Upper lobe of left lung (tissue), 6 donors: ENCODE data around the gene PNPLA7. TPM values are rescaled to one million over a fixed set of nuclear protein-coding genes. Genes with fewer than 3 reads are reported as not detected.

Experiments used
- ATAC-seq, 2 donors: fragments of 200-7000 bp; cut with Tn5 transposase; one replicate each; pipeline ENCODE4 v1.9.1; 2022; ENCODE audit warnings: mild to moderate bottlenecking in 2 of 2, moderate library complexity in 2 of 2; ENCODE audit not compliant: low FRiP score in 2 of 2
- DNase-seq, 2 donors: peaks; one replicate each; pipeline ENCODE4 v3.0.0-alpha.2; 2019 to 2020
- H3K27ac ChIP-seq, 4 donors: fragments of 200-600 bp; sonication (generic); one replicate each; pipeline ENCODE4 v1.5.1; 2016 to 2019
- H3K27me3 ChIP-seq, 4 donors: fragments of 200-600 bp; sonication (generic); one replicate each; pipeline ENCODE4 v1.5.1; 2017 to 2019
- H3K36me3 ChIP-seq, 4 donors: fragments of 200-600 bp; sonication (generic); one replicate each; pipeline ENCODE4 v1.5.1; 2016 to 2019
- H3K4me1 ChIP-seq, 4 donors: fragments of 200-600 bp; sonication (generic); one replicate each; pipeline ENCODE4 v1.5.1; 2018 to 2019
- H3K4me3 ChIP-seq, 4 donors: fragments of 200-600 bp; sonication (generic); one replicate each; pipeline ENCODE4 v1.5.1; 2017 to 2019; ENCODE audit warnings: mild to moderate bottlenecking in 2 of 4, moderate library complexity in 1 of 4
- H3K9me3 ChIP-seq, 4 donors: fragments of 200-600 bp; sonication (generic); one replicate each; pipeline ENCODE4 v1.5.1; 2018 to 2019
- EP300 ChIP-seq, 4 donors: sonication (generic); formaldehyde crosslinking; IDR thresholded peaks; one replicate each; pipeline ENCODE4 v1.5.1; 2017; ENCODE audit warnings: antibody characterized with exemption in 4 of 4, control low read depth in 2 of 4
- POLR2A ChIP-seq, 4 donors: fragments of 450-650 bp; IDR thresholded peaks; one replicate each; pipeline ENCODE4 v1.5.1; 2016 to 2017; ENCODE audit warnings: antibody characterized with exemption in 4 of 4, mild to moderate bottlenecking in 2 of 4
- POLR2AphosphoS5 ChIP-seq, 2 donors: sonication (generic); formaldehyde crosslinking; IDR thresholded peaks; one replicate each; pipeline ENCODE4 v1.5.1; 2017; ENCODE audit warnings: antibody characterized with exemption in 2 of 2
- WGBS, 2 donors: methylation state at CpG; one replicate each; pipeline ENCODE4 v1.1.5; 2017 to 2018; 5-methylcytosine and 5-hydroxymethylcytosine counted together
- total RNA-seq, 6 donors: library from RNA; depleted of rRNA in 4 of 6; stranded (reverse); fragments of >200 nt in 4 of 6; gene quantifications; one replicate each; pipeline versions ENCODE4 v1.1.0 to v1.2.1, GENCODE V29; 2016 to 2021
- TF ChIP-seq, protein P1 (sequence below), 6 experiments: fragments of 450-650 bp in 4 of 6; fragments of 200-600 bp in 2 of 6; sonication (generic) in 2 of 6; IDR thresholded peaks; one replicate each; pipeline ENCODE4 v1.5.1; 2016 to 2019; ENCODE audit warnings: antibody characterized with exemption in 6 of 6
- donor health status: DM: no; HTN: no; CAD: no; lungs with moderate emphysema.
- donor health status: DM: no; HTN: yes; CAD: no; lungs with severe emphysema.

Gene PNPLA7
- total RNA-seq, 6 donors from 2014 or later = 6.0 to 104 (median 14.0) TPM

DNA sequence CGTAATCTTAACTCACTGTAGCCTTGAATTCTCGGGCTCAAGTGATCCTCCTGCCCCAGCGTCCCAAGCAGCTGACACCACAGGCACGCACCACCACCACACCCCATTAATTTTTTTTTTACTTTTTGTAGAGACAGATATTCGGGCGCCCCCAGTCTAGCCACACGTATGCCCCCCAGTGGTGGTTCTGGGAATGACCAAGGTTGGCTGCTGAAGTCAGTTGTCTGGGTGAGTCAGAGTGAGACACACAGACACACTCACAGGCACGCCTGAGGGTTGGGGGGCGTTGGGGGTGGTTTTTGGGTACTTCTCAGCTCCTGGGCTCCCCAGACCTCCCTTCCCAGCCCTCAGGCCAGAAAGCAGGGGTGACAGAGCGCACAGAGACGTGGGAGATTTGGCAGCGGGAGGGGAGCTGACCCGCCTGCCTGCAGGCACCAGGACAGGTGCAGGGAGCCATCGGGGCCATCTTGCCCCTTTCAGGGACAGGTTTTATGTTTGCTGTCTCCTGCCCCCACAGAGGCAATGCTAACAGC, 104.9 kb downstream of the PNPLA7 start:
- peaks cover 0 to 8% (median 2%) of the 10 kb centered on the region in 4 donors for H3K27me3 ChIP-seq
- H3K27ac ChIP-seq = no peak overlapping the region
- DNase-seq (peak in 1 of 2 donors; percentile 80), ATAC-seq (peak; percentile 84 to 91)
- peaks cover 0 to 17% (median 9%) of the 10 kb centered on the region in 4 donors for H3K36me3 ChIP-seq
- 21 to 22% methylated on average over 9 to 14 of the region's 14 CpGs for WGBS, 2 donors
- TF ChIP-seq, protein P1, sequence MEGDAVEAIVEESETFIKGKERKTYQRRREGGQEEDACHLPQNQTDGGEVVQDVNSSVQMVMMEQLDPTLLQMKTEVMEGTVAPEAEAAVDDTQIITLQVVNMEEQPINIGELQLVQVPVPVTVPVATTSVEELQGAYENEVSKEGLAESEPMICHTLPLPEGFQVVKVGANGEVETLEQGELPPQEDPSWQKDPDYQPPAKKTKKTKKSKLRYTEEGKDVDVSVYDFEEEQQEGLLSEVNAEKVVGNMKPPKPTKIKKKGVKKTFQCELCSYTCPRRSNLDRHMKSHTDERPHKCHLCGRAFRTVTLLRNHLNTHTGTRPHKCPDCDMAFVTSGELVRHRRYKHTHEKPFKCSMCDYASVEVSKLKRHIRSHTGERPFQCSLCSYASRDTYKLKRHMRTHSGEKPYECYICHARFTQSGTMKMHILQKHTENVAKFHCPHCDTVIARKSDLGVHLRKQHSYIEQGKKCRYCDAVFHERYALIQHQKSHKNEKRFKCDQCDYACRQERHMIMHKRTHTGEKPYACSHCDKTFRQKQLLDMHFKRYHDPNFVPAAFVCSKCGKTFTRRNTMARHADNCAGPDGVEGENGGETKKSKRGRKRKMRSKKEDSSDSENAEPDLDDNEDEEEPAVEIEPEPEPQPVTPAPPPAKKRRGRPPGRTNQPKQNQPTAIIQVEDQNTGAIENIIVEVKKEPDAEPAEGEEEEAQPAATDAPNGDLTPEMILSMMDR (IDR thresholded peaks at IDR 0.05) = peak; percentile 77 to 90 (median 84)
- TF ChIP-seq EP300 (IDR thresholded peaks at IDR 0.05) = no peak
- TF ChIP-seq POLR2A (IDR thresholded peaks at IDR 0.05) = no peak
- no peak overlapping the region for H3K4me3 ChIP-seq
- H3K9me3 ChIP-seq = no peaks in the 10 kb centered on the region
- H3K4me1 ChIP-seq = peaks cover 10 to 20% (median 17%) of the 10 kb centered on the region in 4 donors

DNA sequence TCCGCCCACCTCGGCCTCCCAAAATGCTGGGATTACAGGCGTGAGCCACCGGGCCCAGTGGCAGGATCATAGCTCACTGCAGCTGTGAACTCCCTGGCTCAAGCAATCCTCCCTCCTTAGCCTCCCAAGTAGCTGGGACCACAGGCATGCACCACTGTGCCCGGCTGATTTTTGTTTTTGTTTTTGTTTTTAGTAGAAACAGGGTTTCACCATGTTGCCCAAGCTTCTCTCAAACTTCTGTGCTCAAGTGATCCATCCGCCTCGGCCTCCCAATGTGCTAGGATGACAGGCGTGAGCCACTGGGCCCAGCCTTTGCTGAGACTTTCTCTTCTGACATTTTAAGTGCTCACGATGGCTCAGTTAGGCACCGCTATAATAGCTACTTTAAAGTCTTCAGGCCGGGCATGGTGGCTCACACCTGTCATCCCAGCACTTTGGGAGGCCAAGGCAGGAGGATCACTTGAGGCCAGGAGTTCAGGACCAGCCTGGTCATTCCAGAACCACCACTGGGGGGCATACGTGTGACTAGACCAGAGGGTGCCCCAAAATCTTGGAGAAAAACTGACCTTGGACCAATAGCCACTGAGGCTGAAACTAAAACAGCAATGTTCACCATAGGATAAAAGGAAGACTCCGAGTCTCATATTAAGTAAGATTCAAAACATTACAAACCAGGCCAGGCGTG, 106.0 kb downstream of the PNPLA7 start:
- H3K4me3 ChIP-seq = no peak overlapping the region
- H3K9me3 ChIP-seq = no peaks in the 10 kb centered on the region
- H3K4me1 ChIP-seq = peaks cover 10 to 20% (median 17%) of the 10 kb centered on the region in 4 donors
- H3K36me3 ChIP-seq = peaks cover 0 to 8% (median 4%) of the 10 kb centered on the region in 4 donors
- ATAC-seq (no peak), DNase-seq (no peak)
- no peak overlapping the region for H3K27ac ChIP-seq
- H3K27me3 ChIP-seq = peaks cover 0 to 8% (median 2%) of the 10 kb centered on the region in 4 donors
- TF ChIP-seq POLR2A (IDR thresholded peaks at IDR 0.05) (no peak), EP300 (IDR thresholded peaks at IDR 0.05) (no peak), POLR2AphosphoS5 (IDR thresholded peaks at IDR 0.05) (no peak)
- TF ChIP-seq, protein P1 (IDR thresholded peaks at IDR 0.05) = no peak
- WGBS, 2 donors = 88% methylated on average over 14 of the region's 14 CpGs

DNA sequence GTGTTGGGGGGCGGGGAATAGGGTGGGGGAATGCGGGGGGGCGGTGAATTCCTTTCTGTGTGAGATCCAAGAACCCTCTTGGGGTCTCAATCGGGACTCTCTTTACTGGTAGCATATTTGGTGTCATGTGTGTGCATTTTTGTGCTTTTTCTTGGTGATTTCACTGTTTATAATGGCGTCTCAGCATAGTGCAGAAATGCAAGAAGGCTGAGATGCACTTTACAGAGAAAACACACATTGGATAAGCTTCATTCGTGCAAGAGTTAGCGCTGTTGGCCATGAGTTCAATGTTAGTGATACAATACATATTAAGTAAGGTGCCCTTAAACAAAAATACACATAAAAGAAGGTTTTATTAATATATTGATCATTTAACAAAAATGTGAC, 108.3 kb downstream of the PNPLA7 start:
- Histone ChIP-seq H3K27ac (no peak overlapping the region), H3K4me3 (peak overlapping the region in 3 of 4 donors; percentile 35 to 52 (median 51)), H3K9me3 (no peaks in the 10 kb centered on the region), H3K36me3 (no peaks in the 10 kb centered on the region), H3K4me1 (peaks cover 10 to 20% (median 17%) of the 10 kb centered on the region in 4 donors), H3K27me3 (peaks cover 0 to 8% (median 2%) of the 10 kb centered on the region in 4 donors)
- no peak for ATAC-seq
- DNase-seq = no peak
- WGBS, 2 donors = 11 to 35% methylated on average over 5 to 7 of the region's 7 CpGs
- no peak for TF ChIP-seq EP300 (IDR thresholded peaks at IDR 0.05)
- no peak for TF ChIP-seq POLR2A (IDR thresholded peaks at IDR 0.05)
- TF ChIP-seq, protein P1 (IDR thresholded peaks at IDR 0.05) = no peak
- no peak for TF ChIP-seq POLR2AphosphoS5 (IDR thresholded peaks at IDR 0.05)

DNA sequence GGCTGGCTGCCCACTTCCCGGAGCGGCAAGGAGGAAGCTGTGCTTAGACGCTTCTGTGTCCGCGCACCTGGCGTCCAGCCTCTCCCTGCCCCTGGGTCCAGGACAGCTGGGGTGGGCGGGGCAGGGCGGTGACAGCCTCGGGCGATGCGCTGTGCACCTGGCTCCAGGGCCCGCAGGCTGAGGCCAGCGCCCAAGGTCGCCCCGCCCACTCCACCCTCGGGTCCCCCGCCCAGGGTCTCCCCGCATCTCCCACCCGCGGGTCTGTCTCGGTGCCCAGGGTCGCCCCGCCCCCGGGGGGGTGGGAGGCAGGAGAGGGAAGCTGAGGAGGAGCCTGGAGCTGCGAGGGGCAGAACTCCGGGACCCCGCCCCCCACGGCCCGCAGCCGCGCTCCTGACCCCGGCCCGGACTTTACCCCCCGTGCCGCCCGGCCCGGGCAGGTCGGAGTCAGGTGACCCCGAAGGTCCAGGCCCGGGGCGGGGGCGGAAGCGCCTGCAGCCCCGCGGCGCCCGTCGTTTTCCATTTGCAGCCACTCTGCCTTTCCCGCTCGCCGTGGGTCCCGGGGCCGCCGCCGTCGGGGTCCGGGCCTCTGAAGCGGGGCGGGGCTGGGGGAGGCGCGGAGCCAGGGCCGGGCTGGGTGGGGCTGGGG, 108.8 kb downstream of the PNPLA7 start, which contains the start of gene ENTPD8:
ENTPD8 (minus strand) TSS at position 69 of the 646 bp plus-strand sequence. CDS start 3,072 bp downstream, outside the sequence.
- peak; percentile 7 to 11 for ATAC-seq

More for the DNA sequence above, 108.8 kb downstream of the PNPLA7 start, which contains the start of gene ENTPD8:
- peaks cover 0 to 8% (median 2%) of the 10 kb centered on the region in 4 donors for H3K27me3 ChIP-seq
- TF ChIP-seq POLR2AphosphoS5 (IDR thresholded peaks at IDR 0.05) = no peak
- TF ChIP-seq POLR2A (IDR thresholded peaks at IDR 0.05) = no peak
- TF ChIP-seq EP300 (IDR thresholded peaks at IDR 0.05) = no peak
- TF ChIP-seq, protein P1 (IDR thresholded peaks at IDR 0.05) = no peak
- DNase-seq = peak; percentile 51 to 90
- no peaks in the 10 kb centered on the region for H3K9me3 ChIP-seq
- H3K27ac ChIP-seq = no peak within 1 kb of the TSS
- H3K4me1 ChIP-seq = peaks cover 10 to 20% (median 17%) of the 10 kb centered on the region in 4 donors
- no peaks in the 10 kb centered on the region for H3K36me3 ChIP-seq
- 0% methylated on average over 3 to 7 of the region's 62 CpGs for WGBS, 2 donors
- peak within 1 kb of the TSS; percentile 5 to 52 (median 43) for H3K4me3 ChIP-seq
